Smooth muscle cell (in vitro differentiated cells): ENCODE data around the gene PTPRD. TPM values are rescaled to one million over a fixed set of nuclear protein-coding genes. Genes with fewer than 3 reads are reported as not detected.

ENCODE experiments used
- DNase-seq: peaks from one replicate; lab custom pipeline; 2025; ENCODE audit not compliant: unreplicated experiment; lab: John Stamatoyannopoulos, UW
- H2AFZ ChIP-seq: fragments of 200-600 bp; sonication (generic); 2 replicates; pipeline ENCODE4 v1.6.0; 2016; ENCODE audit warnings: antibody characterized with exemption, low read depth, mild to moderate bottlenecking
- H3F3A ChIP-seq: fragments of 200-600 bp; sonication (generic); 2 replicates; pipeline ENCODE4 v1.6.0; 2017; ENCODE audit warnings: antibody characterized with exemption, low read depth
- H3K27ac ChIP-seq: fragments of 200-600 bp; sonication (generic); 2 replicates; pipeline ENCODE4 v1.5.1; 2016; ENCODE audit warnings: low read depth, mild to moderate bottlenecking
- H3K27me3 ChIP-seq: fragments of 200-600 bp; sonication (generic); 2 replicates; pipeline ENCODE4 v1.6.1; 2016; ENCODE audit warnings: low read depth, mild to moderate bottlenecking
- H3K36me3 ChIP-seq: fragments of 200-600 bp; sonication (generic); 2 replicates; pipeline ENCODE4 v1.5.1; 2016; ENCODE audit warnings: low read depth
- H3K4me1 ChIP-seq: fragments of 200-600 bp; sonication (generic); 2 replicates; pipeline ENCODE4 v1.5.1; 2016; ENCODE audit warnings: low read depth
- H3K4me2 ChIP-seq: fragments of 200-600 bp; sonication (generic); 2 replicates; pipeline ENCODE4 v1.6.0; 2016; ENCODE audit warnings: mild to moderate bottlenecking
- H3K4me3 ChIP-seq: fragments of 200-600 bp; sonication (generic); 2 replicates; pipeline ENCODE4 v1.5.1; 2016; ENCODE audit warnings: mild to moderate bottlenecking
- H3K79me2 ChIP-seq: fragments of 200-600 bp; sonication (generic); 2 replicates; pipeline ENCODE4 v1.6.0; 2016; ENCODE audit warnings: low read depth, mild to moderate bottlenecking
- H3K9ac ChIP-seq: fragments of 200-600 bp; sonication (generic); 2 replicates; pipeline ENCODE4 v1.6.0; 2016; ENCODE audit warnings: low read depth
- H3K9me3 ChIP-seq: fragments of 200-600 bp; sonication (generic); replicated peaks from 2 replicates; pipeline ENCODE4 v1.5.1; 2016; ENCODE audit warnings: low read depth
- H4K20me1 ChIP-seq: fragments of 200-600 bp; sonication (generic); 2 replicates; pipeline ENCODE4 v1.6.0; 2016; ENCODE audit warnings: low read depth
- CTCF ChIP-seq: fragments of 200-600 bp; sonication (generic); IDR thresholded peaks from 2 replicates; pipeline ENCODE4 v1.5.1; 2017; ENCODE audit warnings: borderline replicate concordance, mild to moderate bottlenecking, antibody characterized with exemption; ENCODE audit not compliant: insufficient read depth, poor library complexity, severe bottlenecking
- WGBS: methylation state at CpG from one replicate; pipeline ENCODE4 v1.1.7; 2016; ENCODE audit warnings: low lambda C conversion rate; 5-methylcytosine and 5-hydroxymethylcytosine counted together
- polyA plus RNA-seq: library from polyadenylated mRNA; unstranded; fragments of >200 nt; fragmentation: Nextera tagmentation; extraction: Ambion mirVana; gene quantifications from 2 replicates; pipeline ENCODE4 v1.2.1, GENCODE V29; 2016
- total RNA-seq: library from RNA; depleted of rRNA; stranded (reverse); fragments of >200 nt; gene quantifications from 2 replicates; pipeline ENCODE4 v1.2.3, GENCODE V29; 2014

The PTPRD gene
- total and polyA plus RNA-seq, 2 experiments from 2014 or later: 6.5 to 61.0 TPM

GRCh38 chr9:10339152-10339551, 273.6 kb downstream of the PTPRD start:
- H3K79me2 ChIP-seq: no peaks in the 10 kb centered on the region
- H2AFZ ChIP-seq: no peak overlapping the region
- no peaks in the 10 kb centered on the region for H4K20me1 ChIP-seq
- no peaks in the 10 kb centered on the region for H3K4me1 ChIP-seq
- H3K4me3 ChIP-seq: no peak overlapping the region
- DNase-seq: no peak
- no peak for TF ChIP-seq CTCF
- no peak overlapping the region for H3K4me2 ChIP-seq
- H3K36me3 ChIP-seq: no peaks in the 10 kb centered on the region
- H3K27ac ChIP-seq: no peak overlapping the region
- no peaks in the 10 kb centered on the region for H3F3A ChIP-seq
- H3K27me3 ChIP-seq: no peaks in the 10 kb centered on the region
- no peak overlapping the region for H3K9ac ChIP-seq
- no peaks in the 10 kb centered on the region for H3K9me3 ChIP-seq

GRCh38 chr9:10331157-10331556, 281.6 kb downstream of the PTPRD start:
- 41% methylated on average over 2 of the region's 2 CpGs for WGBS
- Histone ChIP-seq H3K79me2 (no peaks in the 10 kb centered on the region), H2AFZ (no peak overlapping the region), H3K27ac (no peak overlapping the region), H4K20me1 (no peaks in the 10 kb centered on the region), H3K9ac (no peak overlapping the region), H3K4me1 (no peaks in the 10 kb centered on the region), H3K9me3 (no peaks in the 10 kb centered on the region), H3K27me3 (no peaks in the 10 kb centered on the region), H3K4me2 (no peak overlapping the region), H3K4me3 (no peak overlapping the region), H3F3A (no peaks in the 10 kb centered on the region), H3K36me3 (no peaks in the 10 kb centered on the region)
- no peak for TF ChIP-seq CTCF
- no peak for DNase-seq

- WGBS: 71% methylated on average over 2 of the region's 2 CpGs
- no peaks in the 10 kb centered on the region for H3K79me2 ChIP-seq
- no peak overlapping the region for H2AFZ ChIP-seq
- H3K36me3 ChIP-seq: no peaks in the 10 kb centered on the region
- no peak overlapping the region for H3K4me3 ChIP-seq
- H4K20me1 ChIP-seq: no peaks in the 10 kb centered on the region
- TF ChIP-seq CTCF: no peak
- H3K4me1 ChIP-seq: no peaks in the 10 kb centered on the region
- no peak for DNase-seq
- H3K9me3 ChIP-seq: no peaks in the 10 kb centered on the region
- no peaks in the 10 kb centered on the region for H3F3A ChIP-seq
- H3K27me3 ChIP-seq: no peaks in the 10 kb centered on the region
- no peak overlapping the region for H3K4me2 ChIP-seq
- no peak overlapping the region for H3K27ac ChIP-seq
- no peak overlapping the region for H3K9ac ChIP-seq
Observed at GRCh38 chr9:10282084-10282483, 330.7 kb downstream of the PTPRD start.

GRCh38 chr9:10274988-10275387, 337.8 kb downstream of the PTPRD start:
- TF ChIP-seq CTCF: peak; percentile 34

More at GRCh38 chr9:10274988-10275387, 337.8 kb downstream of the PTPRD start:
- no peak for DNase-seq
- H3K27me3 ChIP-seq: no peaks in the 10 kb centered on the region
- no peak overlapping the region for H3K4me3 ChIP-seq
- H3K9me3 ChIP-seq: no peaks in the 10 kb centered on the region
- no peak overlapping the region for H3K4me2 ChIP-seq
- H2AFZ ChIP-seq: no peak overlapping the region
- H3K36me3 ChIP-seq: no peaks in the 10 kb centered on the region
- H3K27ac ChIP-seq: no peak overlapping the region
- no peaks in the 10 kb centered on the region for H4K20me1 ChIP-seq
- no peaks in the 10 kb centered on the region for H3F3A ChIP-seq
- H3K9ac ChIP-seq: no peak overlapping the region
- no peaks in the 10 kb centered on the region for H3K79me2 ChIP-seq
- 19% methylated on average over 1 of the region's 1 CpG for WGBS
- H3K4me1 ChIP-seq: no peaks in the 10 kb centered on the region
